22Rv1 (cell line): ENCODE results near the gene XIST.

Source experiments
- CTCF ChIP-seq: fragments of 450-650 bp; IDR thresholded peaks from 2 replicates; pipeline ENCODE4 v1.5.1; 2017; ENCODE audit warnings: mild to moderate bottlenecking
- ZFX ChIP-seq: fragments of 450-650 bp; IDR thresholded peaks from 2 replicates; pipeline ENCODE4 v1.6.1; 2017; ENCODE audit warnings: antibody characterized with exemption, borderline replicate concordance

GRCh38 chrX:73825569-73825968, 26.9 kb downstream of the XIST start:
- TF ChIP-seq CTCF (no peak), ZFX (no peak)
